ENCODE measurements around the gene CYB561D2.
A peak's percentile ranks its signal among the peaks of the same experiment; 100 is the strongest.

The CYB561D2 gene

GRCh38 chr3:50333744-50334328 lies 16.8 kb upstream of the CYB561D2 start:
- H3K79me2 ChIP-seq (ENCODE audit: control insufficient read depth, insufficient read depth, low read length, unreplicated experiment): peaks cover 69% of the 10 kb centered on the region
- peak overlapping the region; percentile 93 for H3K27ac ChIP-seq (ENCODE audit: low read depth, low read length)
- peak overlapping the region; percentile 94 for H3K4me3 ChIP-seq (ENCODE audit: low read depth, low read length)
- H2AFZ ChIP-seq (ENCODE audit: low read length, unreplicated experiment): no peak overlapping the region
- H3K27me3 ChIP-seq (ENCODE audit: insufficient read depth, low read length): no peaks in the 10 kb centered on the region
- H3K36me3 ChIP-seq (ENCODE audit: insufficient read depth, low read length): peaks cover 19% of the 10 kb centered on the region; the same call in 1 of the 2 replicates
- H3K4me1 ChIP-seq (ENCODE audit: control insufficient read depth, insufficient read depth, low read length, unreplicated experiment): peaks cover 34% of the 10 kb centered on the region

GRCh38 chr3:50334339-50335075 lies 16.2 kb upstream of the CYB561D2 start:
- Histone ChIP-seq H3K27me3 (ENCODE audit: insufficient read depth, low read length) (no peaks in the 10 kb centered on the region), H3K27ac (ENCODE audit: low read depth, low read length) (peak overlapping the region; percentile 93), H3K4me1 (ENCODE audit: control insufficient read depth, insufficient read depth, low read length, unreplicated experiment) (peaks cover 39% of the 10 kb centered on the region), H3K36me3 (ENCODE audit: insufficient read depth, low read length) (peaks cover 19% of the 10 kb centered on the region; the same call in 1 of the 2 replicates), H3K4me3 (ENCODE audit: low read depth, low read length) (peak overlapping the region; percentile 94), H3K79me2 (ENCODE audit: control insufficient read depth, insufficient read depth, low read length, unreplicated experiment) (peaks cover 74% of the 10 kb centered on the region), H2AFZ (ENCODE audit: low read length, unreplicated experiment) (no peak overlapping the region)

- no peak overlapping the region for H2AFZ ChIP-seq (ENCODE audit: low read length, unreplicated experiment)
- peak overlapping the region; percentile 94 for H3K4me3 ChIP-seq (ENCODE audit: low read depth, low read length)
- peaks cover 82% of the 10 kb centered on the region for H3K79me2 ChIP-seq (ENCODE audit: control insufficient read depth, insufficient read depth, low read length, unreplicated experiment)
- peaks cover 43% of the 10 kb centered on the region for H3K4me1 ChIP-seq (ENCODE audit: control insufficient read depth, insufficient read depth, low read length, unreplicated experiment)
- peak overlapping the region; percentile 93 for H3K27ac ChIP-seq (ENCODE audit: low read depth, low read length)
- H3K27me3 ChIP-seq (ENCODE audit: insufficient read depth, low read length): no peaks in the 10 kb centered on the region
- peaks cover 6% of the 10 kb centered on the region; the same call in 1 of the 2 replicates for H3K36me3 ChIP-seq (ENCODE audit: insufficient read depth, low read length)
Observed at GRCh38 chr3:50336452-50337174, 14.0 kb upstream of the CYB561D2 start.

- Histone ChIP-seq H3K4me3 (ENCODE audit: low read depth, low read length) (peak overlapping the region; percentile 94), H2AFZ (ENCODE audit: low read length, unreplicated experiment) (no peak overlapping the region), H3K79me2 (ENCODE audit: control insufficient read depth, insufficient read depth, low read length, unreplicated experiment) (peaks cover 75% of the 10 kb centered on the region), H3K4me1 (ENCODE audit: control insufficient read depth, insufficient read depth, low read length, unreplicated experiment) (peaks cover 46% of the 10 kb centered on the region), H3K36me3 (ENCODE audit: insufficient read depth, low read length) (no peaks in the 10 kb centered on the region; the same call in 1 of the 2 replicates), H3K27me3 (ENCODE audit: insufficient read depth, low read length) (no peaks in the 10 kb centered on the region), H3K27ac (ENCODE audit: low read depth, low read length) (peak overlapping the region; percentile 93)
Observed at GRCh38 chr3:50337175-50337861, 13.3 kb upstream of the CYB561D2 start.

- Histone ChIP-seq H2AFZ (ENCODE audit: low read length, unreplicated experiment) (no peak overlapping the region), H3K4me1 (ENCODE audit: control insufficient read depth, insufficient read depth, low read length, unreplicated experiment) (peaks cover 38% of the 10 kb centered on the region), H3K36me3 (ENCODE audit: insufficient read depth, low read length) (no peaks in the 10 kb centered on the region; the same call in 1 of the 2 replicates), H3K4me3 (ENCODE audit: low read depth, low read length) (peak overlapping the region; percentile 94), H3K27me3 (ENCODE audit: insufficient read depth, low read length) (no peaks in the 10 kb centered on the region), H3K79me2 (ENCODE audit: control insufficient read depth, insufficient read depth, low read length, unreplicated experiment) (peaks cover 59% of the 10 kb centered on the region), H3K27ac (ENCODE audit: low read depth, low read length) (peak overlapping the region; percentile 60)
Observed at GRCh38 chr3:50338965-50339364, 11.7 kb upstream of the CYB561D2 start.

DNA sequence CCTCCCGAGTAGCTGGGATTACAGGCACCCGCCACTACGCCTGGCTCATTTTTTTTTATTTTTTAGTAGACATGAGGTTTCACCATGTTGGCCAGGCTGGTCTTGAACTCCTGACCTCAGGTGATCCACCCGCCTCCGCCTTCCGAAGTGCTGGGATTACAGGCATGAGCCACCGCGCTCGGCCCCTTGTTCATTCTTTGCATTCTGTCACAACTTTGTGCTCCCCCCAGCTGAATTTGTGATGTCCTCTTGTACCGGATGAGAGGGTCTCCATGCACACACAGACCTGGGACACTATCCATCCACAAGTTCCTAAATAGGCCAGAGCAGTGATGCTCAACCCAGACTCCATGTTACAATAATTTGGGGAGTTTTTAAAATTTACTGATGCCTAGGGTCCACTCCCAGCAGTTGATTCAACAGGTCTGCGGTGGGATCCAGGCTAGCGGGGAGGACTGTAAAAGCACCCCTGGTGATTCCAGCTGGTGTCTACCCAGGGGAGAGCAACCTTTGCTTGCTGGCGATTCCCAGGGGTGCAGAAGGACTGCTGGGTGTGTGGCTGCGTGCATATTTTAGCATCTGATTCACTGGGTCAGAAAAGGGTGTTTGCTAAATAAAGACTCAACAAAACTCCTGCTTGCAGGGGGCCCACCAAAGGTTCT lies 11.0 kb upstream of the CYB561D2 start:
- Histone ChIP-seq H3K4me3 (ENCODE audit: low read depth, low read length) (peak overlapping the region; percentile 94), H3K27ac (ENCODE audit: low read depth, low read length) (peak overlapping the region; percentile 72), H2AFZ (ENCODE audit: low read length, unreplicated experiment) (peak overlapping the region; percentile 45), H3K36me3 (ENCODE audit: insufficient read depth, low read length) (no peaks in the 10 kb centered on the region; the same call in 1 of the 2 replicates), H3K27me3 (ENCODE audit: insufficient read depth, low read length) (no peaks in the 10 kb centered on the region), H3K4me1 (ENCODE audit: control insufficient read depth, insufficient read depth, low read length, unreplicated experiment) (peaks cover 31% of the 10 kb centered on the region), H3K79me2 (ENCODE audit: control insufficient read depth, insufficient read depth, low read length, unreplicated experiment) (peaks cover 52% of the 10 kb centered on the region)

DNA sequence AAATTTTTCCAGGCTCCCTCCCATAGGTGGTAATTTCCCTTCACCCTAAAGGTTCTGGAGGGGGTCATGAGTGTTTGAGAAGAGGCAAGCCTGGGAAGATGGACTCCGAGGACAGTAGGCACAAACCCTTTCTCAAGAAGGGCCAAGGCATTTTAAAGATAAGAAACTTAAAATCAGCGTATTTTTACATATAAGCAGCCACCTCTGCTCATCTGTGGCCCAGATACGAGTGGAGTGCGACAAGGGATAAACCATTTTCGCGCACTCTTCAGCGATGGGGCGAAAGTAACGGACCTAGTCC lies 10.6 kb upstream of the CYB561D2 start:
- Histone ChIP-seq H2AFZ (ENCODE audit: low read length, unreplicated experiment) (peak overlapping the region; percentile 45), H3K79me2 (ENCODE audit: control insufficient read depth, insufficient read depth, low read length, unreplicated experiment) (peaks cover 47% of the 10 kb centered on the region), H3K4me3 (ENCODE audit: low read depth, low read length) (peak overlapping the region; percentile 94), H3K27ac (ENCODE audit: low read depth, low read length) (peak overlapping the region; percentile 72), H3K27me3 (ENCODE audit: insufficient read depth, low read length) (no peaks in the 10 kb centered on the region), H3K4me1 (ENCODE audit: control insufficient read depth, insufficient read depth, low read length, unreplicated experiment) (peaks cover 26% of the 10 kb centered on the region), H3K36me3 (ENCODE audit: insufficient read depth, low read length) (no peaks in the 10 kb centered on the region; the same call in 1 of the 2 replicates)

GRCh38 chr3:50340448-50341329 lies 10.0 kb upstream of the CYB561D2 start, which contains the start of gene RASSF1:
TSS of gene RASSF1 (minus strand) at chr3:50340836. CDS start at chr3:50340805, 31 bp downstream.
- Histone ChIP-seq H3K27ac (ENCODE audit: low read depth, low read length) (peak within 1 kb of the TSS; percentile 72), H2AFZ (ENCODE audit: low read length, unreplicated experiment) (peak within 1 kb of the TSS; percentile 49), H3K4me3 (ENCODE audit: low read depth, low read length) (peak within 1 kb of the TSS; percentile 94), H3K79me2 (ENCODE audit: control insufficient read depth, insufficient read depth, low read length, unreplicated experiment) (peaks cover 41% of the 10 kb centered on the region), H3K4me1 (ENCODE audit: control insufficient read depth, insufficient read depth, low read length, unreplicated experiment) (peaks cover 23% of the 10 kb centered on the region), H3K27me3 (ENCODE audit: insufficient read depth, low read length) (no peaks in the 10 kb centered on the region), H3K36me3 (ENCODE audit: insufficient read depth, low read length) (no peaks in the 10 kb centered on the region; the same call in 1 of the 2 replicates)

- Histone ChIP-seq H2AFZ (ENCODE audit: low read length, unreplicated experiment) (no peak overlapping the region), H3K79me2 (ENCODE audit: control insufficient read depth, insufficient read depth, low read length, unreplicated experiment) (peaks cover 33% of the 10 kb centered on the region), H3K4me3 (ENCODE audit: low read depth, low read length) (peak overlapping the region; percentile 94), H3K36me3 (ENCODE audit: insufficient read depth, low read length) (no peaks in the 10 kb centered on the region), H3K27ac (ENCODE audit: low read depth, low read length) (no peak overlapping the region), H3K27me3 (ENCODE audit: insufficient read depth, low read length) (no peaks in the 10 kb centered on the region), H3K4me1 (ENCODE audit: control insufficient read depth, insufficient read depth, low read length, unreplicated experiment) (peaks cover 19% of the 10 kb centered on the region)
Observed at GRCh38 chr3:50341537-50341936, 9.1 kb upstream of the CYB561D2 start.
